LNCAP (cell line): ENCODE results near the gene IRF2BP2.

Experiments used
- TF ChIP-seq, protein P1 (sequence below): fragments of 450-650 bp; IDR thresholded peaks from 2 replicates; pipeline ENCODE4 v1.5.1; 2017; ENCODE audit warnings: mild to moderate bottlenecking

IRF2BP2 gene

DNA sequence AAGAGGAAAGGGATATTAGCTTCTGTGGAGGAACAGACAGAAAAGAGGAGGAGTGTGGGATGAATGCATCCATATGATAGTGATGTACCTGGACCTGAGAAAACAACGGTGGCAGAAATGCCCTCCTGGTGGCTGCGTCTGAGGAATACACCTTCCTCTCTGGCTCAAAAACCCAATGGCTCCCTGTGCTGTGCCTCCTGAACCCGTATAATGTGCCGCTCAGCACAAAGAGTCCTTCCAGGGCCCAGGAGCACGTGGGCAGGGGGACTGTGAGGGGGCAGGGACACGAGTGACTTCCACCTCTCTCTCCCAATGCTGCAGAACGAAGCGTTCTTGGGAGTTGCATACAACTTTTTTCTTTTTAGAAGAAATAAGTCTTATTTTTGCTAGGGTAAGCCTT is 31.2 kb downstream of the IRF2BP2 start:
- TF ChIP-seq, protein P1, sequence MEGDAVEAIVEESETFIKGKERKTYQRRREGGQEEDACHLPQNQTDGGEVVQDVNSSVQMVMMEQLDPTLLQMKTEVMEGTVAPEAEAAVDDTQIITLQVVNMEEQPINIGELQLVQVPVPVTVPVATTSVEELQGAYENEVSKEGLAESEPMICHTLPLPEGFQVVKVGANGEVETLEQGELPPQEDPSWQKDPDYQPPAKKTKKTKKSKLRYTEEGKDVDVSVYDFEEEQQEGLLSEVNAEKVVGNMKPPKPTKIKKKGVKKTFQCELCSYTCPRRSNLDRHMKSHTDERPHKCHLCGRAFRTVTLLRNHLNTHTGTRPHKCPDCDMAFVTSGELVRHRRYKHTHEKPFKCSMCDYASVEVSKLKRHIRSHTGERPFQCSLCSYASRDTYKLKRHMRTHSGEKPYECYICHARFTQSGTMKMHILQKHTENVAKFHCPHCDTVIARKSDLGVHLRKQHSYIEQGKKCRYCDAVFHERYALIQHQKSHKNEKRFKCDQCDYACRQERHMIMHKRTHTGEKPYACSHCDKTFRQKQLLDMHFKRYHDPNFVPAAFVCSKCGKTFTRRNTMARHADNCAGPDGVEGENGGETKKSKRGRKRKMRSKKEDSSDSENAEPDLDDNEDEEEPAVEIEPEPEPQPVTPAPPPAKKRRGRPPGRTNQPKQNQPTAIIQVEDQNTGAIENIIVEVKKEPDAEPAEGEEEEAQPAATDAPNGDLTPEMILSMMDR, result no peak

DNA sequence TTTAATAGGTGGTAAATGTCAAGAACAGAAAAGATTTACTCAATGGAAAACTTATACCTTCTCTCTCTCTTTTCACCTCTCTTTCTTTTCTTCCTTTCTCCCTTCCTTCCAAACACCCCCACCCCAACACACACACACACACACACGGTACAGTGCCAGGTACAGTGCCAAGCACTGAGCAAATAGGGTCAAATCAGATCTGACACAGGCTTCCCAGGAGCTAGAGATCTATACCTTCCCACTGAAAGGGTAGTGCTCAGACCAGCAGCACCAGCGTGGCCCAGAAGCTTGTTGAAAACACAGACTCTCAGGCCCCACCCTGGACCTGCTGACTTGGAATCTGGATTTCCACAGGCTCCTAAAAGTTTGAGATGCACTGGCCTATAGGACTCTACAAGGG is 31.9 kb downstream of the IRF2BP2 start:
- TF ChIP-seq, protein P1, result no peak

DNA sequence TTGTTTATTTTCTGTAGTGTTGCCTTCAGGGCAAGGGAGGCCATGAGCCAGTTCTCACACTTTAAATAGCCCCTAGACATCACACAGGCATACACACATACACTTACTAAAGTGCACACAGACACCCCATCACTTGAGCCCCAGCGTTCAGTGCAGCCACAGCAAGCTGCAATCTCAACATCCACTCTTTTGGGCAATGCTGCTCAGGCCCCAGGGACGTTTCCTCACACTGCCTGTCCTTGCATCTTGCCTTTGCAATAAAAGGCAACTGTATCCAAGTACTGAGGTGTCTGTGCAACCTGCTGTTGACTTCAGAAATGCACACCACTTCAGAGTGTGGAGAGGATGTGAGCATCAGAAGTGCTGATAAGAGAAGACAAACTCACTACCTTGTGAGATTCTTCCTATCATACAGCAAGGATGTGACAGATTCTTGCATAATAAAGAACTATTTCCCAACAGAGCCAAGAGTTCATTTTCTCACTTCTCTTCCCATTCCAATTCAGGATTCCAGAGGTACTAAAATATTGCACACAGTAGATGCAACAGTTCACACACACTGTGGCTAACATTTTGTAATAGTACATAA is 36.2 kb downstream of the IRF2BP2 start:
- TF ChIP-seq, protein P1, result no peak

DNA sequence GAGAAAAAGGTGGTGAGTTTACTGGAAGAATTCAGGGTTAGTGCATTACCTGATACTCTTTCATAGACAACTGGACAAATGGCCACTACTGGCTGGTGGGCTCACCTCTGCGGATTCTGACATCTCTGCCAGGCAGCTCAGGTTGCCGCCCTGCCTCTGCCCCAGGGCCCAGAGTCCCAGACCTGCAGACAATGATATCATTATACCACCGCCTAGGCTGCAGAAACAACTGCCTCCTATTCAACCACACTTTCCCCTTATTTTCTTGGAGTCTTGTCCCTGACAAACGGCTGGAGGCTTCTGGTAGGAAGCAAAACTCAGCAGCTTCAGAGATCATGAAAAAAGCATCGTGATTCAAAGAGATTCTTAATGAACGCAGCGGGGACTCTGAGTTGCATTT is 37.0 kb downstream of the IRF2BP2 start:
- TF ChIP-seq, protein P1, result no peak

DNA sequence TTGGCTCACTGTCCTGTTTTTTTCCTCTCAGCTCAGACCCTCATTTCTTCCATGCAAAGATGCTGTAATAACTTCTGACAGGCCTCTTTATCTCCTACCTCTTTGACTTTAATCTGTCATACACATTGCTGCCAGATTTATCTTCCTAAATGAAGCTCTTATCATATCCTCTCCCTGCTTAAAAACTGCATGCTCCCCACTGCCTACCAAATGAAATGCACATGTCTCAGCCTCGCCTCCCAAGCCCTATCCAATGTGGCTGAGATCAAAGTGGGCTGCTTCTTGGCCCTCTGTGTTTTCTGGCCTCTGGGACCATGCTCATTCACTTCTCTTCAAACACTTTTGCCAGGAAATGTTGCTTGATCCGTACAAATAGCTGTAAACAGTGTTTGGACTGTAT is 38.3 kb downstream of the IRF2BP2 start:
- TF ChIP-seq, protein P1, result no peak

DNA sequence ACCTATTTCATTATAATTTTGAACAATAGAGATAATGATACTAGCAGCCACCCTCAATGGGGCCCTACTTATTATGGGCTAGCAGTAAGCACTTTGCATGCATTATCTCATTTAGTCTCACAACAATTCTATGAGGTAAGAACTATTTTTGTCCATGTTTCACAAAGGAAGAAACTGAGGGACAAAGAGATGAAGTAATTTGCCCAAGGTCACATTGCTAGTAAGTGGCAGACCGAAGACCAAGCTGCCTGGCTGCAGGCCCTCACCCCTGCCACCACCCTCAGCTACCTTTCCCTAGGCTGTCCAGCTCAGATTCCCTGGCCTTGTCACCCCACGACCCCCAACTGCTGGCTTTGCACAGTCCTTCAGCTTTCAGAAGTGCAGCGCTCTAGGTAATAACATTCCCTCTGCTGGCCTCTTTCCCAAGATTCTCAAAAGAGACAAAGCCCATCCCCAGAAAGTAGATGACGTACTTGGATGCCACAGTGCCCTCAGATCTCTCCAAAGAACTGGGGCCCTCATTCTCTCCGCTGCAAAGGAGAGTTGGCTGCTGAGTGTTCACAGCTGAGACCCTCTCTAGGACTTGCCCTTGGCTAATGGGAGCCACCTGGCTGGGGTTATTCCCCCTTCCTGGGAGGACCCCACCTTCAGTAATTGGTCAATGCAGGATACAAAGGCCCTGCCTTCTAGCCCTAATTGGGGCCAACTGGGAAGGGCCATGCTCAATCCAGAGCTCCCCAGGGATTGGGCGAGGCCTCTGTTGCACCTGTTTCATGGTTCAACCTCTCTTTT is 39.5 kb downstream of the IRF2BP2 start:
- TF ChIP-seq, protein P1, result no peak

DNA sequence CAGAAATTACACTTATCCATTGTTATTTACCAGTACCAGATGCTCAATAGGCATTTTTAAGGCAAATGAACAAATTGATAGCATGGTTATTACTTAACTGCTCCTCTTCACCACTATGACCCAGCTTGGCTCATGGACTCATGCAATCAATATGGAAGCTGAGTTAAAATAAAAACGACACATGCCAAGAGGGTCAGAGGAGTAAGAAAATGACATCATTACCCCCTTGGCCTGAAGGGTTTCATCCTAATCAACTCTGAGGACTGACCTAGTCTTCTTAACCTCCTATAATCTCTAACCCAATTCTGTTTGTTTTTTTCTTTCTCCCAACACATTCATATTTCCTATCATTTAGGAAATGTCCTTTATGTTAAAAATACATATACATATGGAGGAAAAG is 41.6 kb downstream of the IRF2BP2 start:
- TF ChIP-seq, protein P1, result no peak
